HEK293 (cell line): Measurements from ENCODE around the gene UPK1A.

ENCODE experiments used
- KLF7 ChIP-seq: fragments of 450-650 bp; formaldehyde crosslinking; IDR thresholded peaks from 2 replicates; pipeline ENCODE4 v1.5.1; 2016; ENCODE audit warnings: missing biosample characterization, missing genetic modification characterization, borderline replicate concordance
- SALL2 ChIP-seq: fragments of 450-650 bp; formaldehyde crosslinking; IDR thresholded peaks from 2 replicates; pipeline ENCODE4 v1.5.0; 2017; ENCODE audit warnings: missing biosample characterization, mild to moderate bottlenecking, missing genetic modification characterization, borderline replicate concordance
- SCRT2 ChIP-seq: fragments of 450-650 bp; formaldehyde crosslinking; IDR thresholded peaks from 2 replicates; pipeline ENCODE4 v1.5.1; 2016; ENCODE audit warnings: missing biosample characterization, missing genetic modification characterization
- YY1 ChIP-seq: fragments of 450-650 bp; formaldehyde crosslinking; IDR thresholded peaks from 2 replicates; pipeline ENCODE4 v1.5.1; 2018; ENCODE audit warnings: missing biosample characterization, missing genetic modification characterization
- ZBTB26 ChIP-seq: fragments of 450-650 bp; formaldehyde crosslinking; optimal IDR thresholded peaks from 2 replicates; pipeline ENCODE3; 2016; ENCODE audit warnings: missing biosample characterization, mild to moderate bottlenecking, missing genetic modification characterization
- ZBTB44 ChIP-seq: fragments of 450-650 bp; IDR thresholded peaks from 2 replicates; pipeline ENCODE4 v1.5.1; 2018; ENCODE audit warnings: missing biosample characterization, mild to moderate bottlenecking, missing genetic modification characterization
- ZBTB48 ChIP-seq: fragments of 450-650 bp; formaldehyde crosslinking; IDR thresholded peaks from 2 replicates; pipeline ENCODE4 v1.5.1; 2016; ENCODE audit warnings: missing biosample characterization, missing genetic modification characterization
- ZBTB6 ChIP-seq: fragments of 450-650 bp; formaldehyde crosslinking; IDR thresholded peaks from 2 replicates; pipeline ENCODE4 v1.5.1; 2017; ENCODE audit warnings: missing biosample characterization, missing genetic modification characterization
- ZFP69B ChIP-seq: fragments of 450-650 bp; formaldehyde crosslinking; IDR thresholded peaks from 2 replicates; pipeline ENCODE4 v1.5.1; 2016; ENCODE audit warnings: missing biosample characterization, missing genetic modification characterization
- ZNF148 ChIP-seq: fragments of 450-650 bp; formaldehyde crosslinking; IDR thresholded peaks from 2 replicates; pipeline ENCODE4 v1.5.0; 2017; ENCODE audit warnings: missing biosample characterization, missing genetic modification characterization, borderline replicate concordance
- ZNF169 ChIP-seq: fragments of 450-650 bp; formaldehyde crosslinking; IDR thresholded peaks from 2 replicates; pipeline ENCODE4 v1.5.1; 2016; ENCODE audit warnings: missing biosample characterization, missing genetic modification characterization
- ZNF221 ChIP-seq: fragments of 450-650 bp; formaldehyde crosslinking; IDR thresholded peaks from 2 replicates; pipeline ENCODE4 v1.5.1; 2017; ENCODE audit warnings: missing biosample characterization, missing genetic modification characterization, borderline replicate concordance
- ZNF23 ChIP-seq: fragments of 450-650 bp; formaldehyde crosslinking; IDR thresholded peaks from 2 replicates; pipeline ENCODE4 v1.5.1; 2016; ENCODE audit warnings: missing biosample characterization, missing genetic modification characterization, borderline replicate concordance
- ZNF280C ChIP-seq: fragments of 450-650 bp; formaldehyde crosslinking; IDR thresholded peaks from 2 replicates; pipeline ENCODE4 v1.5.1; 2016; ENCODE audit warnings: missing biosample characterization, missing genetic modification characterization
- ZNF311 ChIP-seq: fragments of 450-650 bp; formaldehyde crosslinking; IDR thresholded peaks from 2 replicates; pipeline ENCODE4 v1.5.1; 2017; ENCODE audit warnings: missing biosample characterization, missing genetic modification characterization, borderline replicate concordance
- ZNF335 ChIP-seq: fragments of 450-650 bp; formaldehyde crosslinking; conservative IDR thresholded peaks from 2 replicates; pipeline ENCODE4 v1.5.1; 2016; ENCODE audit warnings: missing biosample characterization, missing genetic modification characterization
- ZNF394 ChIP-seq: fragments of 450-650 bp; formaldehyde crosslinking; IDR thresholded peaks from 2 replicates; pipeline ENCODE4 v1.5.1; 2016; ENCODE audit warnings: missing biosample characterization, missing genetic modification characterization, mild to moderate bottlenecking, moderate library complexity, borderline replicate concordance
- ZNF404 ChIP-seq: fragments of 450-650 bp; formaldehyde crosslinking; IDR thresholded peaks from 2 replicates; pipeline ENCODE4 v1.5.1; 2017; ENCODE audit warnings: missing biosample characterization, missing genetic modification characterization
- ZNF488 ChIP-seq: fragments of 450-650 bp; formaldehyde crosslinking; IDR thresholded peaks from 2 replicates; pipeline ENCODE4 v1.5.1; 2016; ENCODE audit warnings: missing biosample characterization, missing genetic modification characterization
- ZNF560 ChIP-seq: fragments of 450-650 bp; formaldehyde crosslinking; IDR thresholded peaks from 2 replicates; pipeline ENCODE4 v1.5.1; 2017; ENCODE audit warnings: missing biosample characterization, missing genetic modification characterization, borderline replicate concordance
- ZNF585B ChIP-seq: fragments of 450-650 bp; formaldehyde crosslinking; IDR thresholded peaks from 2 replicates; pipeline ENCODE4 v1.5.1; 2016; ENCODE audit warnings: missing biosample characterization, missing genetic modification characterization
- ZNF629 ChIP-seq: fragments of 450-650 bp; formaldehyde crosslinking; IDR thresholded peaks from 2 replicates; pipeline ENCODE4 v1.5.1; 2017; ENCODE audit warnings: missing biosample characterization, missing genetic modification characterization
- ZNF639 ChIP-seq: fragments of 450-650 bp; formaldehyde crosslinking; IDR thresholded peaks from 2 replicates; pipeline ENCODE4 v1.5.1; 2016; ENCODE audit warnings: missing biosample characterization, missing genetic modification characterization
- ZNF76 ChIP-seq: fragments of 450-650 bp; formaldehyde crosslinking; IDR thresholded peaks from 2 replicates; pipeline ENCODE4; 2016; ENCODE audit warnings: low read depth, missing biosample characterization, missing genetic modification characterization, borderline replicate concordance
- ZSCAN4 ChIP-seq: fragments of 450-650 bp; formaldehyde crosslinking; IDR thresholded peaks from 2 replicates; pipeline ENCODE4 v1.5.1; 2017; ENCODE audit warnings: missing biosample characterization, missing genetic modification characterization

UPK1A gene

GRCh38 chr19:35693835-35694599 is 27.7 kb downstream of the UPK1A start (continued):
- TF ChIP-seq ZNF639, result peak; percentile 66
- no peak for TF ChIP-seq ZNF280C
- no peak for TF ChIP-seq ZNF311 (tag by site-specific recombination)
- TF ChIP-seq ZNF23 (tag by site-specific recombination), result no peak
- peak; percentile 99 for TF ChIP-seq ZNF148
- peak; percentile 80 for TF ChIP-seq ZFP69B (tag by site-specific recombination)
- TF ChIP-seq ZBTB44 (tag by site-specific recombination), result peak; percentile 45; the same call in 1 of the 2 replicates
- TF ChIP-seq YY1 (tag by site-specific recombination), result no peak
- no peak for TF ChIP-seq ZNF404 (tag by site-specific recombination)
- 0 out of 2 replicates have a peak, but pooled peaks have one; percentile 72 for TF ChIP-seq SALL2
- peak; percentile 50 for TF ChIP-seq ZNF76 (tag by site-specific recombination)
- TF ChIP-seq ZNF169, result peak; percentile 67; the same call in 1 of the 2 replicates
- TF ChIP-seq ZNF560 (tag by site-specific recombination), result no peak
- TF ChIP-seq ZNF488, result peak; percentile 28; the same call in 1 of the 2 replicates
- peak; percentile 81 for TF ChIP-seq KLF7 (tag by site-specific recombination)
- TF ChIP-seq ZNF629 (tag by site-specific recombination), result peak; percentile 72
- TF ChIP-seq ZNF221 (tag by site-specific recombination), result no peak
- no peak; the same call in 1 of the 2 replicates for TF ChIP-seq ZNF335
- TF ChIP-seq ZBTB48 (tag by site-specific recombination), result no peak; the same call in 1 of the 2 replicates
- peak; percentile 49; the same call in 1 of the 2 replicates for TF ChIP-seq ZNF394 (tag by site-specific recombination)
- TF ChIP-seq ZBTB26 (tag by site-specific recombination), result peak; percentile 37
- TF ChIP-seq ZSCAN4 (tag by site-specific recombination), result peak; percentile 70
- TF ChIP-seq SCRT2 (tag by site-specific recombination), result peak; percentile 93
- 0 out of 2 replicates have a peak, but pooled peaks have one; percentile 43 for TF ChIP-seq ZBTB6 (tag by site-specific recombination)
- TF ChIP-seq ZNF585B (tag by site-specific recombination), result no peak
